Measurements from ENCODE around the gene SLN.

SLN gene

GRCh38 chr11:107732689-107733051, 20.8 kb upstream of the SLN start (continued):
- TF ChIP-seq TSHZ2 (CRISPR knock-in tag; IDR thresholded peaks at IDR 0.05) (no peak), CREB5 (CRISPR knock-in tag; IDR thresholded peaks at IDR 0.05; ENCODE audit: low read depth) (no peak), ZFP30 (CRISPR knock-in tag; IDR thresholded peaks at IDR 0.05) (no peak)

- no peak for TF ChIP-seq RARB (CRISPR knock-in tag; IDR thresholded peaks at IDR 0.05)
- TF ChIP-seq PPARA (CRISPR knock-in tag; IDR thresholded peaks at IDR 0.05; ENCODE audit: borderline replicate concordance), result no peak
- no peak for TF ChIP-seq ZNF565 (CRISPR knock-in tag; conservative IDR thresholded peaks at IDR 0.05; ENCODE audit: low read depth)
- no peak for TF ChIP-seq PATZ1 (CRISPR knock-in tag; IDR thresholded peaks at IDR 0.05; ENCODE audit: borderline replicate concordance)
- no peak for TF ChIP-seq ESRRG (CRISPR knock-in tag; IDR thresholded peaks at IDR 0.05)
- no peak for TF ChIP-seq CSRNP3 (CRISPR knock-in tag; IDR thresholded peaks at IDR 0.05)
- ATAC-seq, result no peak
Measured at GRCh38 chr11:107731941-107732688, 20.3 kb upstream of the SLN start.

- ATAC-seq, result no peak
Measured at GRCh38 chr11:107722662-107723061, 10.8 kb upstream of the SLN start.

GRCh38 chr11:107721207-107721606, 9.4 kb upstream of the SLN start:
- no peak for ATAC-seq
- TF ChIP-seq ZNF565 (CRISPR knock-in tag; conservative IDR thresholded peaks at IDR 0.05; ENCODE audit: low read depth), result no peak
- TF ChIP-seq CREB5 (CRISPR knock-in tag; IDR thresholded peaks at IDR 0.05; ENCODE audit: low read depth), result no peak
- no peak for TF ChIP-seq OSR1 (CRISPR knock-in tag; IDR thresholded peaks at IDR 0.05)
- no peak for TF ChIP-seq SNAI2 (CRISPR knock-in tag; IDR thresholded peaks at IDR 0.05)
- no peak for TF ChIP-seq BACH2 (CRISPR knock-in tag; IDR thresholded peaks at IDR 0.05; ENCODE audit: borderline replicate concordance)
- TF ChIP-seq RARB (CRISPR knock-in tag; IDR thresholded peaks at IDR 0.05), result no peak
- TF ChIP-seq ZNF8 (CRISPR knock-in tag; IDR thresholded peaks at IDR 0.05), result no peak
- no peak for TF ChIP-seq ARNTL (CRISPR knock-in tag; IDR thresholded peaks at IDR 0.05; ENCODE audit: borderline replicate concordance, low read depth)
- TF ChIP-seq ISL1 (CRISPR knock-in tag; IDR thresholded peaks at IDR 0.05), result no peak
- TF ChIP-seq ZC3H10 (CRISPR knock-in tag; IDR thresholded peaks at IDR 0.05), result no peak

More at GRCh38 chr11:107722662-107723061, 10.8 kb upstream of the SLN start:
- no peak for TF ChIP-seq CREB5 (CRISPR knock-in tag; IDR thresholded peaks at IDR 0.05; ENCODE audit: low read depth)
- TF ChIP-seq ZNF70 (CRISPR knock-in tag; IDR thresholded peaks at IDR 0.05), result no peak
